ENCODE measurements around the gene MOSMO.
"Not testable (repeated sequence)": the region's sequence is repeated elsewhere in the genome, so short reads cannot be mapped to it uniquely, and the experiment has no call there.

MOSMO gene

DNA sequence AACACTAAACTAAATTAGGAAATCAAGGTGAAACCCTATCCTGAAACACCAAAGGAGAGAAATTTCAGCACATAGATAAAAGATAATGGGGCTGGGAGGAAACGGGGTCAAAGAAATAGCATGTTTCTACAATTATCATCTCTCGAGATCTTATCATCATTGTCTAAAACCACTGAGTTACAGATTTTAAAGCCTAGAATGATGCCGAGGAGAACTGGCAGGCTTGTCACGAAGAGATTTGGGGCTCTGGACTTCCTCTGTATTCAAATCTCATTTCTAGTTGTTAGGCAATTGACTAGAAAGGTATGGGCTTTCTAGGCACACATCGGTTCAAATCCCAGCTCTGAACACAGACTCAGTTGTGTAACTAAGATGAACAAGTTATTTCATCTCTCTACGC, 16.3 kb upstream of the MOSMO start:
- Mint-ChIP-seq H3K4me3 (no peak overlapping the region), H3K36me3 (ENCODE audit: low read depth) (no peaks in the 10 kb centered on the region), H3K4me1 (ENCODE audit: low read depth) (no peaks in the 10 kb centered on the region), H3K9me3 (no peaks in the 10 kb centered on the region), H3K27me3 (no peaks in the 10 kb centered on the region), H3K27ac (no peak overlapping the region)

DNA sequence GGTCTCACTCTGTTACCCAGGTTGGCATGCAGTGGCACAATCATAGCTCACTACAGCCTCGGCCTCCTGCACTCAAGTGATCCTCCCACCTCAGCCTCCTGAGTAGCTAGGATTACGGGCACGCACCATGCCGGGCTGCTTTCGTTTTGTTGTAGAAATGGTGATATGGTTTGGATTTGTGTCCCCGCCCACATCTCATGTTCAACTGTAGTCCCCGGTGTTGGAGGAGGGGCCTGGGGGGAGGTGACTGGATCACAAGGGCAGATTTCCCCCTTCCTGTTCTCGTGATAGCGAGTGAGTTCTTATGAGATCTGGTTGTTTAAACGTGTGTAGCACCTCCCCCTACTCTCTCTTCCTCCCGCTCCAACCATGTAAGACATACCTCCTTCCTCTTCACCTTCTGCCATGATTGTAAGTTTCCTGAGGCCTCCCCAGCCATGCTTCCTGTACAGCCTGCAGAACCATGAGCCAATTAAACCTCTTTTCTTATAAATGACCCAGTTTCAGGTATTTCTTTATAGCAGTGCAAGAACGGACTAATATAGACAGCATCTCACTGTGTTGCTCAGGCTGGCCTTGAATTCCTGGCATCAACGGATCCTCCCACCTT, 12.9 kb upstream of the MOSMO start:
- no peaks in the 10 kb centered on the region for H3K9me3 Mint-ChIP-seq
- no peak overlapping the region for H3K4me3 Mint-ChIP-seq
- H3K4me1 Mint-ChIP-seq (ENCODE audit: low read depth), result no peaks in the 10 kb centered on the region
- H3K36me3 Mint-ChIP-seq (ENCODE audit: low read depth), result no peaks in the 10 kb centered on the region
- H3K27me3 Mint-ChIP-seq, result no peaks in the 10 kb centered on the region
- H3K27ac Mint-ChIP-seq, result no peak overlapping the region

DNA sequence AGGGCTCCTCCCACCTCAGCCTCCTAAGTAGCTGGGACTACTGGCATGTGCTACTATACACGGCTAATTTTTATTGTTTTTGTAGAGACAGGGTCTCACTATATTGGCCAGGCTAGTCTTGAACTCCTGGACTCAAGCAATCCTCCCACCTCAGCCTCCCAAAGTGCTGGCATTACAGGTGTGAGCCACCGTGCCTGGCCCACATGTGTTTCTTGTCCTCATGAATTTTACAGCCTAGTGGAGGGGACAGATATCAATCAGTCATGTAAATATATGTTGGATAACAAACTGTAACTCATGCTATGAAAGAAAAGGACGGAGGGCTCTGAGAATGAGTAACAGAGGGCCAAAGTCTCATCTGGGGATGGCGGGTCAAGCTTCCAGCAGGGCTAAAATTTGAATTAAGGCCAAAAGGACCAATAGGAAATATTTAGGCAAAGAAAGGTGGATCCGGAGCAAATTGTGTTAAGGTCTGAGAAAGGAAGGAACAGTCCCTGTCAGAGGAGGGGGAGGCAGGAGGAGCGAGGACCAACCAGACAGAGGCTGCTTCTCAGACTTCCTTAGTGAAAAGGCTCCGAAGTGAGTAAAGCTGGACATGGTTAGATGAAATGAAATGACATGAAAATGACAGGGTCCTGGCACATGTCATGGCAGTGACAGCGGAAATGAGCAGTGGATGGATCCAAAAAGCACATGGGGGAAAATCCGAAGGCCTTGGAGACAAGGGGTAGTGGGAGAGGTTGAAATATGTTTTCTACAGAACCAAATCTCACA, 10.8 kb upstream of the MOSMO start:
- H3K4me3 Mint-ChIP-seq, result no peak overlapping the region
- no peaks in the 10 kb centered on the region for H3K36me3 Mint-ChIP-seq (ENCODE audit: low read depth)
- no peak overlapping the region for H3K27ac Mint-ChIP-seq
- no peaks in the 10 kb centered on the region for H3K9me3 Mint-ChIP-seq
- peaks cover 10% of the 10 kb centered on the region for H3K4me1 Mint-ChIP-seq (ENCODE audit: low read depth)
- no peaks in the 10 kb centered on the region for H3K27me3 Mint-ChIP-seq

DNA sequence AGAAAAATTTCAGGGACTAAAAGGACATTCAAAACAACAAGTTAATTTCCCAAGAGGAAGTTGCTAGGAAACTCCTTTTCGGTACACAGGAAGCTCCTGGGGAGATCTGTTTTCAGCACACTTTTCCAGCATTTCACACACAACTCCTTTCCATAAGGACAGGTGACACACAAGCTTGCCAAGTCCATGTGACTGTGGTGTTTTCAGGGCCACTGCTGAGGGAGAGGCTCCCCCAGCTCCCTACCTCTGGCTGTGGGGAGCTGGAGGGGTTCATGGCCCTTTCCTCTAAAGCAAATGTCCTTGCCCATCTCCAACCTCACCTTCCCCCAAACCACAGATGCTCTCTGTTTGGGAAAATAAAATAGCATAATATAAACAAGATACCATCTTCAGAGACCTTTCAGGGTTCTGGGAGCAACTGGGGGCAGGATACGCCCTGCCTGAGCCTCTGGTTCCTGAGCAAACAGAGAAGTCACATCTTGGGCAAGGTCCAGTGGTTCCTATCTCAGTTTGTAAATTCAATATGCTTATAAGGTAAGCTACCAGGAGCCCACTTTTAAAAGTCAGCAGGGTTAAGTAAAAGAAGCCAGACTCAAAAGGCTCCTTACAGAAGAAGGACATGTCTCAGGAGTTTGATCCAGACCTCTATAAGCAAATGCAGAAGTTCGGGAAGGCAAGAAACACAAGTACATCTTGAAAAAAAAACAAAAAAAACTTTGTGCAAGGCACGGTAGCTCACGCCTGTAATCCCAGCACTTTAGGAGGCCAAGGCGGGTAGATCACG, 10.0 kb upstream of the MOSMO start:
- H3K36me3 Mint-ChIP-seq (ENCODE audit: low read depth), result no peaks in the 10 kb centered on the region
- H3K27me3 Mint-ChIP-seq, result no peaks in the 10 kb centered on the region
- H3K4me3 Mint-ChIP-seq, result no peak overlapping the region
- peaks cover 10% of the 10 kb centered on the region for H3K4me1 Mint-ChIP-seq (ENCODE audit: low read depth)
- H3K27ac Mint-ChIP-seq, result no peak overlapping the region
- no peaks in the 10 kb centered on the region for H3K9me3 Mint-ChIP-seq

DNA sequence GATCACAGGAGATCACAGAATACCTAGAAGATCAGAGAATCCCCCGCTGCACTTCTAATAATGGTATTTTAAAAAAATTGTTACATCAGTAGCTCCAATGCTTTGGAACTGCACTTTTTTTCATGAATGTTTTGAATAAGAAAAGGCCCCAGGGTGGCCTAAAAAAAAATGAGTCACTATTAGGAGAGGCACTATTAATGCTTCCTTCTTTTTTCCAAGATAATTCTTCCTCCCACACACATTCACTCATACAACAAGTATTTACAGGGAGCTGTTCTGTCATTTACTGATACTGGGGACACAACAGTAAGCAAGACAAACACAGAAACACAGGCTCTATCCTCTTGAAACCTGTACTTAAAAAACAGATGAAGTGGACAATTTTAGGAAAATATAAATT, 6.3 kb upstream of the MOSMO start:
- Mint-ChIP-seq H3K27me3 (no peaks in the 10 kb centered on the region), H3K36me3 (ENCODE audit: low read depth) (no peaks in the 10 kb centered on the region), H3K9me3 (no peaks in the 10 kb centered on the region), H3K4me3 (no peak overlapping the region), H3K27ac (no peak overlapping the region), H3K4me1 (ENCODE audit: low read depth) (peaks cover 11% of the 10 kb centered on the region)

DNA sequence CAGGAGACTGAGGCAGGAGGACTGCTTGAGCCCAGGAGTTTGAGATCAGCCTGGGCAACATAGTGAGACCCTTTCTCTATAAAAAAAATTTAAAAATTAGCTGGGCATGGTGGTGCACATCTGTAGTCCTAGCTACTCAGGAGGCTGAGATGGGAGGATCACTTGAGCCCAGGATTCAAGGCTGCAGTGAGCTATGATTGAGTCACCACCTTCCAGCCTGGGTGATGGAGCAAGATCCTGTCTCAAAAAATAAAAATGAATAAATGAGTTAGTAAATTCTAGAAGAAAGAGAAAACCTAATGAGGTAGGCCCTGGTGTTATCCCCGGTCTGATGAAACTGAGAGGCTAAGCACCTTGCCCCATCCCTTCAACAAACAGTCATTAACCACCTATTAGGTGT, 5.9 kb upstream of the MOSMO start:
- not testable (repeated sequence) for H3K9me3 Mint-ChIP-seq; H3K27me3 Mint-ChIP-seq; H3K4me3 Mint-ChIP-seq; H3K36me3 Mint-ChIP-seq (ENCODE audit: low read depth); H3K27ac Mint-ChIP-seq
- peaks cover 16% of the 10 kb centered on the region for H3K4me1 Mint-ChIP-seq (ENCODE audit: low read depth)

DNA sequence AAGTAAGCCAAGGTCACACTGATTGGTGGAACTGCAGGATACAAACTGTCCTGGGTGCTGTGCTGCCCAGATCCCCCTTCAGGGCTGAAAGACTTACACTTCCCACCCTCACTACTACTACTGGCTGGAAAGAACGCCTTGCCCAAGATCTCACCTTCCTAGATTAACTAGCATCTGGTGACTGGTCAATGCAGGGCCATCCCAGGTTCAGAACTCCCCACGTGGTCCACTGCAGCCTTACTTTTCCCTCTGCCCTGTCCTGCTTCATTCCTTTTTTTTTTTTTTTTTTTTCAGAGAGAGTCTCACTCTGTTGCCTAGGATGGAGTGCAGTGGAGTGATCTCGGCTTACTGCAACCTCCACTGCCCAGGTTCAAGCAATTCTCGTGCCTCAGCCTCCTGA, 4.7 kb upstream of the MOSMO start:
- no peak overlapping the region for H3K4me3 Mint-ChIP-seq

DNA sequence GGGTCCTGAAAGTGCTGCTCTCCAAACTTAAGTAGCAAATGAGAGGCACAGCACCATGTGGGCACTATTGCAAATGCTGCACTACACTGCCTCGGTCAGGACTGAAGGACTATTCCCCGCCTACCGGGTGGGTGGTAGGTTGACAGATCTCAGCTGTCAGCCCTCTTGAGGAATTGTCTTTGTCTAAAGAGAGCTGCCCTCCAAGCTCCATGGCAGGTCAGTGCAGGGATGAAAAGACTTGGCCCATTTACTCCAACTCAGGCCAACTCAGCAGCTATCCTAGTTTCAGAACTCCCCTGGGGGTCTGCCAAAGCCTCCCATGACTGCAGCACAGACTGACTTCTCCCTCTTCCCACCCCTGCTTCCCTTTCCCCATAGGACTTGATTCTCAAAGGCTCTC, 3.6 kb upstream of the MOSMO start:
- no peaks in the 10 kb centered on the region for H3K36me3 Mint-ChIP-seq (ENCODE audit: low read depth)
- H3K4me1 Mint-ChIP-seq (ENCODE audit: low read depth), result peaks cover 30% of the 10 kb centered on the region
- no peaks in the 10 kb centered on the region for H3K27me3 Mint-ChIP-seq
- no peak overlapping the region for H3K4me3 Mint-ChIP-seq
- H3K27ac Mint-ChIP-seq, result no peak overlapping the region
- H3K9me3 Mint-ChIP-seq, result no peaks in the 10 kb centered on the region

More for the DNA sequence above, 4.7 kb upstream of the MOSMO start:
- H3K4me1 Mint-ChIP-seq (ENCODE audit: low read depth), result peaks cover 21% of the 10 kb centered on the region
- H3K27me3 Mint-ChIP-seq, result no peaks in the 10 kb centered on the region
- no peaks in the 10 kb centered on the region for H3K9me3 Mint-ChIP-seq
- H3K36me3 Mint-ChIP-seq (ENCODE audit: low read depth), result no peaks in the 10 kb centered on the region
- no peak overlapping the region for H3K27ac Mint-ChIP-seq

DNA sequence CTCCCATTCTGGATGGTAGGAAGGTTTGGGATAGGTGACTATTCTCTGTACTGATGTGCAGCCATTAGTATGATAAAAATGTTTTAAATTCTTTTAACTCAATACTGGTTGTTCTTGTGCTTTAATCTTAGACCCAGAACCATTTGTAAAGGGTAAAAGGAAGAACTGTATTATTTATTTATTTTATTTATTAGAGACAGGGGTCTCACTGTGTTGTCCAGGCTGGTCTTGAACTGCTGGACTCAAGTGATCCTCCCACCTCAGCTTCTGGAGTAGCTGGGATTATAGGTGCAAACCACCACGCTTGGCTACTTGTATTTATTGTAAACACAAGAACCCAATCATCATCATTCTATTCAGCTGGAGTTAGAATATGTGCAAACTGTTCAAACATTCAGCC, 2.2 kb upstream of the MOSMO start:
- no peaks in the 10 kb centered on the region for H3K9me3 Mint-ChIP-seq
- H3K27ac Mint-ChIP-seq, result no peak overlapping the region
- H3K27me3 Mint-ChIP-seq, result no peaks in the 10 kb centered on the region
- H3K4me1 Mint-ChIP-seq (ENCODE audit: low read depth), result peaks cover 38% of the 10 kb centered on the region
- peaks cover 5% of the 10 kb centered on the region for H3K36me3 Mint-ChIP-seq (ENCODE audit: low read depth)
- no peak overlapping the region for H3K4me3 Mint-ChIP-seq

DNA sequence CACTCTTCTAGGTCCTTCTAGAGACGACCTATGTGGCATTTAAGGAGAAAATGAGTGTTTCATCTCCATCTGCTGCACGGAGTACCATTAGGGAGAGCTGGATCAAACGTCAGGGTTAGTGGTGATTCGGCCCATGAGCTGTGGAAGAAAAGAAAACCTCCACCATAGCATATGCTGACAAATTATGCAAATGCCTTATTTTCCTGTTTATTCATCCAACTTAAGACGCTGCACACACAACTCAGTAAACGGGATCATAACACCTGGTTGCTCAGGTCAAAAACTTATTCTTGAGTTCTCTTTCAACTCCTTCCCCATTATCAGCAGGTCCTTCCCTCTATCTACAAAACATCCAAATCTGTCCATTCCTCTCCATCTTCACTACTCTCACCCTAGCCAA, 1.3 kb upstream of the MOSMO start:
- Mint-ChIP-seq H3K4me3 (peak overlapping the region; percentile 84), H3K27ac (no peak overlapping the region)

DNA sequence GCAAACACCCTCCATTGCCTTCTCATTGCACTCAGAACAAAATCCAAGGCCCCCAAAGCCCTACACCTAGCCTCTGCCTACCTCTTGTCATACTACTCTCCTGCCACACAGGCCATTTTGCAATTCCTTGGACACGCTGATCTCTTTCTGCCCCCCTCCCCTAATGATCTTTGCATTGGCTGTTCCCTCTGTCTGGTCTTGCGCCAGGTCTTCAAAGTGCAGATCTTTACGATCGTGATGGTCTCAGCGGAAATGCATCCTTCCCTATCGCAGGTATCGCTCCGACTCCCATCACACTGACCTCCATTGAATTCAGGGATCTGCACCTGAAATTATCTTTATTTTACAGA, 777 bp upstream of the MOSMO start:
- Mint-ChIP-seq H3K9me3 (no peaks in the 10 kb centered on the region), H3K27me3 (no peaks in the 10 kb centered on the region), H3K4me3 (peak overlapping the region; percentile 84), H3K4me1 (ENCODE audit: low read depth) (peaks cover 45% of the 10 kb centered on the region), H3K36me3 (ENCODE audit: low read depth) (peaks cover 5% of the 10 kb centered on the region), H3K27ac (peak overlapping the region; percentile 73)

More for the DNA sequence above, 1.3 kb upstream of the MOSMO start:
- no peaks in the 10 kb centered on the region for H3K9me3 Mint-ChIP-seq
- no peaks in the 10 kb centered on the region for H3K27me3 Mint-ChIP-seq
- H3K4me1 Mint-ChIP-seq (ENCODE audit: low read depth), result peaks cover 40% of the 10 kb centered on the region
- peaks cover 5% of the 10 kb centered on the region for H3K36me3 Mint-ChIP-seq (ENCODE audit: low read depth)

DNA sequence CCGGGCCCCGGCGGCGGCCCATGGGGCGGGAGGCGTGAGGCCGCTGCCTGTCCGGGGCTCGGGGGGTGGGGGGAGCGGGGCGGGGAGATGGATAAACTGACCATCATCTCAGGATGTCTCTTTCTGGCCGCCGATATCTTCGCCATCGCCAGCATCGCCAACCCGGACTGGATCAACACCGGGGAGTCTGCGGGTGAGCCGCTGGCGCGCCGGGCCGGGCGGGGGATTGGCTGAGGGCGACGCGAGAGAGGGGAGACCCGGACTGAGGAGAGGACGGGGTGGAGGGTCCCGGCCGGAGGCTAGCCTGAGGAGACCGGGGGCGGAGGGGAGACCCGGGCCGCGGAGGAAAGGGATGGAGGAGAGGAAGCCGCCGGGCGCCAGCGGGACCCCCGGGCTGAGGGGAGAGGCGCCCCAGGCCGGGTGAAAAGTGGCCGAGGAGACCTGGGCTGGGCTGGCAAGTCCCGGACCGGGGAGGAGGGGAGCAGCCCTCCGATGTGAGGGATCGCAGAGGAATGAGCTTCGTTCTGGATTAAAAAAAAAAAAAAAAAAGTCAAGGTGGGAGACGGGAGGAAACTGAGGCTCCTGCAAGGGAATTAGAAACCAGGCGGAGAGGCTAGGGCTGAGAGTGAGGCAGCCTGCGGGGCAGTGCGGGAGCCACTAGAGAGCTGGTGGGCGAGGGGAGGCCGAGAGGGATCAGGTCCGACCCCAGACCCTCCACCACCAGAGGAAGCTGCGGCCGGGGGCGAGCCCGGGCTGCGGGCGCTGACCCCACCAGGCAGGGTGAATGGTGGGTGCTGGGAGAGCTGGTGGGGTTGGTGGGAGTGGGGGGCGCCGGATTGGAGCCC, 526 bp downstream of the MOSMO start:
- Mint-ChIP-seq H3K9me3 (no peaks in the 10 kb centered on the region), H3K36me3 (ENCODE audit: low read depth) (peaks cover 5% of the 10 kb centered on the region), H3K4me1 (ENCODE audit: low read depth) (peaks cover 58% of the 10 kb centered on the region), H3K27me3 (no peaks in the 10 kb centered on the region), H3K27ac (peak overlapping the region; percentile 89), H3K4me3 (peak overlapping the region; percentile 90)

DNA sequence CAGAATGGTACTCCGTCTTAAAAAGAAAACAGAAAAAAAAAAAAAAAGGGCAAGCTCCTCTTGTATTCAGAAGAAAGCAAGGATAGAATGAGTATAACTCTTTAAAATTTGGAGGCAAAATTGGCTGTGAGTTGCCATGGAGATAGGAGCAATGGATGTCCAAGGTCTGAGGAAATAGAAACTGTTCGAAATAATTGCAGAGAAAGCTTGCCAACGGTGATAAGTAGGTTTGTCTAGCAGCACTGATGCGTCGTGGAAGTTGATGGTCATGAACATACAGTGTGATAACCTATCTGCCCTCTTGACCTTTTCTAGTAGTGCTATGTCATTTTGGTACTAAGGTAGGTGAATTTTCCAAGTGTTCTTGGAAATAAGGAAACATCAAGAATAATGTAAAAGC, 3.0 kb downstream of the MOSMO start:
- Mint-ChIP-seq H3K9me3 (no peaks in the 10 kb centered on the region), H3K27me3 (no peaks in the 10 kb centered on the region), H3K4me3 (no peak overlapping the region), H3K27ac (no peak overlapping the region), H3K4me1 (ENCODE audit: low read depth) (peaks cover 72% of the 10 kb centered on the region), H3K36me3 (ENCODE audit: low read depth) (peaks cover 5% of the 10 kb centered on the region)

DNA sequence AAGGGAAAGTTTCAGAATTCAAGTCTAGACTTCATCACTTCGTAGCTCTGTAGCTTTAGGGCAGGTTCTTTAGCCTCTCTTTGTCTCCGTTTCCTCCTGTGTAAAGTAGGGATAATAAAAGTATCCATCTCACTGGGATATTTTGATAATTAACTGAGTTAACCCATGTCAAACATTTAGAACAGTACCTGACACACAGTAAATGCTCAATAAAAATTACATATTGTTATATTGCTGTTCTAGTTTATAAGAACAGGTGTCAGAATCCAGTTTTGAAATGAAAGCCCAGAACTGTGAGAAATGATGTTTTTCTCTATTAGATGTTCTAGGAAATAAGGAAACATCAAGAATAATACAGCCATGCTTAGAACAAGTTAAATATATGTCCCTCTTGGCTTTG, 4.3 kb downstream of the MOSMO start:
- H3K4me3 Mint-ChIP-seq, result no peak overlapping the region
- peaks cover 78% of the 10 kb centered on the region for H3K4me1 Mint-ChIP-seq (ENCODE audit: low read depth)
- H3K36me3 Mint-ChIP-seq (ENCODE audit: low read depth), result peaks cover 5% of the 10 kb centered on the region
- H3K27me3 Mint-ChIP-seq, result no peaks in the 10 kb centered on the region
- H3K9me3 Mint-ChIP-seq, result no peaks in the 10 kb centered on the region
- no peak overlapping the region for H3K27ac Mint-ChIP-seq

DNA sequence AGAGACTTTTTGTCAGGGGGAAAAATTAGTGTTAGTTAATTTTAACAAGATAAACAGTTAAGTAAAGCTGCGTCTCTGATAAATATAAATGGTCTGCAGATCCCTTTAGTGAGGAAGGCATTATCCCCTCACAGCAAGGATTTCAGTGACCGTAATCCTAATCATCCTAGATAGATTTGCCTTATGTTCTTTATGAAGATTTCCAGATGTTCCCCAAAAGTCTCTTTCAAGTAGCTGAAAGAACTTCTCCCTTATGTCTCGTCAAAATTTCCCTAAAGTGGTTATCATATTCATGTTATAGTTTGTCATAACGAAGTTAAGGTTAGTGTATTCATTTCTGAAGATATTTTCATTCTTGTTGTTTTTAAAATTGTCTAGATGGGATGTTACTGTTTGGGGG, 5.6 kb downstream of the MOSMO start:
- Mint-ChIP-seq H3K27me3 (no peaks in the 10 kb centered on the region), H3K4me1 (ENCODE audit: low read depth) (peaks cover 81% of the 10 kb centered on the region), H3K27ac (no peak overlapping the region), H3K36me3 (ENCODE audit: low read depth) (peaks cover 5% of the 10 kb centered on the region), H3K4me3 (no peak overlapping the region), H3K9me3 (no peaks in the 10 kb centered on the region)

Data from stimulated activated naive CD8-positive, alpha-beta T cell treated with anti-CD3 and anti-CD28 coated beads, Interleukin-15, Interleukin-2, amounts not matched to agents 100 ng/mL and 50 ng/mL, for 24 hours (primary cell).